Liver (tissue), 9 donors: ENCODE data around the gene PTH1R. TPM values are rescaled to one million over a fixed set of nuclear protein-coding genes. Genes with fewer than 3 reads are reported as not detected.

ENCODE experiments used
- DNase-seq: peaks from one replicate; pipeline ENCODE4 v3.0.0-alpha.2; 2017; ENCODE audit warnings: low spot score
- H3K27ac ChIP-seq, 2 donors: one replicate each; pipeline ENCODE4 v1.7.0; 2013; ENCODE audit warnings: inconsistent platforms in 2 of 2, low read length in 2 of 2, control low read depth in 1 of 2, low read depth in 1 of 2, mild to moderate bottlenecking in 1 of 2
- H3K27me3 ChIP-seq, 4 donors: one replicate each; pipeline versions ENCODE4 v1.6.1 to v1.7.0; 2013; ENCODE audit warnings: low read length in 3 of 4, inconsistent platforms in 1 of 4, mild to moderate bottlenecking in 1 of 4, moderate library complexity in 1 of 4; ENCODE audit not compliant: control insufficient read depth in 4 of 4, insufficient read depth in 4 of 4
- H3K36me3 ChIP-seq, 4 donors: one replicate each; pipeline versions ENCODE4 v1.6.1 to v1.7.0; 2013; ENCODE audit warnings: low read length in 3 of 4, mild to moderate bottlenecking in 3 of 4, low read depth in 1 of 4, moderate library complexity in 1 of 4; ENCODE audit not compliant: control insufficient read depth in 4 of 4, insufficient read depth in 3 of 4
- H3K4me1 ChIP-seq, 4 donors: one replicate each; pipeline versions ENCODE4 v1.6.1 to v1.7.0; 2013; ENCODE audit warnings: low read length in 3 of 4, mild to moderate bottlenecking in 3 of 4, moderate library complexity in 1 of 4; ENCODE audit not compliant: control insufficient read depth in 4 of 4, insufficient read depth in 4 of 4
- H3K4me3 ChIP-seq, 3 donors: one replicate each; pipeline versions ENCODE4 v1.6.1 to v1.7.0; 2013; ENCODE audit warnings: low read length in 3 of 3, control low read depth in 1 of 3, low read depth in 1 of 3, mild to moderate bottlenecking in 1 of 3
- H3K9ac ChIP-seq, 2 donors: one replicate each; pipeline ENCODE4 v1.7.0; 2013; ENCODE audit warnings: low read length in 2 of 2, mild to moderate bottlenecking in 2 of 2, moderate library complexity in 2 of 2, control low read depth in 1 of 2, low read depth in 1 of 2
- H3K9me3 ChIP-seq, 4 donors: one replicate each; pipeline versions ENCODE4 v1.6.1 to v1.7.0; 2013; ENCODE audit warnings: low read length in 3 of 4; ENCODE audit not compliant: control insufficient read depth in 4 of 4
- ATF3 ChIP-seq: IDR thresholded peaks from 2 replicates; pipeline ENCODE4 v1.6.1; 2016; ENCODE audit warnings: antibody characterized with exemption
- CTCF ChIP-seq: fragments of 150-350 bp; IDR thresholded peaks from 2 replicates; pipeline ENCODE4 v1.5.1; 2017; ENCODE audit warnings: improper control_type of control experiment, low read depth, low read length; ENCODE audit not compliant: missing input control
- EGR1 ChIP-seq, 2 donors: IDR thresholded peaks; 2 replicates each; pipeline ENCODE4 v1.6.1; 2016 to 2018; ENCODE audit warnings: antibody characterized with exemption in 2 of 2, low read depth in 2 of 2
- FOXA1 ChIP-seq: IDR thresholded peaks from 2 replicates; pipeline ENCODE4 v1.6.1; 2016; ENCODE audit warnings: antibody characterized with exemption
- FOXA2 ChIP-seq: IDR thresholded peaks from 2 replicates; pipeline ENCODE4 v1.6.1; 2016; ENCODE audit warnings: antibody characterized with exemption
- GABPA ChIP-seq, 2 donors: IDR thresholded peaks in 1 of 2; conservative IDR thresholded peaks in 1 of 2; 2 replicates each; pipeline ENCODE4 v1.6.1; 2016; ENCODE audit warnings: antibody characterized with exemption in 2 of 2, mild to moderate bottlenecking in 1 of 2, moderate library complexity in 1 of 2
- HNF4A ChIP-seq, 2 donors: conservative IDR thresholded peaks; 2 replicates each; pipeline ENCODE4 v1.6.1; 2016; ENCODE audit warnings: antibody characterized with exemption in 2 of 2, mild to moderate bottlenecking in 2 of 2
- HNF4G ChIP-seq: IDR thresholded peaks from 2 replicates; pipeline ENCODE4 v1.6.1; 2016; ENCODE audit warnings: antibody characterized with exemption
- JUND ChIP-seq, 2 donors: IDR thresholded peaks; 2 replicates each; pipeline ENCODE4 v1.6.1; 2016; ENCODE audit warnings: antibody characterized with exemption in 2 of 2
- MAX ChIP-seq: IDR thresholded peaks from 2 replicates; pipeline ENCODE4 v1.6.1; 2016; ENCODE audit warnings: antibody characterized with exemption
- NR2F2 ChIP-seq: IDR thresholded peaks from 2 replicates; pipeline ENCODE4 v1.6.1; 2016; ENCODE audit warnings: antibody characterized with exemption
- RAD21 ChIP-seq, 2 donors: IDR thresholded peaks; 2 replicates each; pipeline ENCODE4 v1.6.1; 2016; ENCODE audit warnings: antibody characterized with exemption in 2 of 2, mild to moderate bottlenecking in 2 of 2
- REST ChIP-seq: IDR thresholded peaks from 2 replicates; pipeline ENCODE4 v1.6.1; 2016; ENCODE audit warnings: antibody characterized with exemption, mild to moderate bottlenecking
- RXRA ChIP-seq, 2 donors: IDR thresholded peaks; 2 replicates each; pipeline ENCODE4 v1.6.1; 2017 to 2018; ENCODE audit warnings: antibody characterized with exemption in 2 of 2, mild to moderate bottlenecking in 1 of 2
- SP1 ChIP-seq: IDR thresholded peaks from 2 replicates; pipeline ENCODE4 v1.6.1; 2018; ENCODE audit warnings: antibody characterized with exemption, mild to moderate bottlenecking
- TAF1 ChIP-seq: conservative IDR thresholded peaks from 2 replicates; pipeline ENCODE4 v1.6.1; 2016; ENCODE audit warnings: antibody characterized with exemption, mild to moderate bottlenecking
- YY1 ChIP-seq: IDR thresholded peaks from 2 replicates; pipeline ENCODE4 v1.6.1; 2016; ENCODE audit warnings: antibody characterized with exemption, mild to moderate bottlenecking
- ZBTB33 ChIP-seq: IDR thresholded peaks from 2 replicates; pipeline ENCODE4 v1.6.1; 2016; ENCODE audit warnings: antibody characterized with exemption
- WGBS: extraction: QIAGEN DNeasy Blood & Tissue Kit; methylation state at CpG from one replicate; pipeline ENCODE4 v1.1.7; 2013; 5-methylcytosine and 5-hydroxymethylcytosine counted together
- polyA plus RNA-seq, 2 donors: library from polyadenylated mRNA; stranded (reverse) in 1 of 2; unstranded in 1 of 2; fragments of 200-250 nt in 1 of 2; fragments of >200 nt in 1 of 2; fragmentation: Nextera tagmentation in 1 of 2; extraction: Ambion mirVana in 1 of 2; gene quantifications; one replicate each; pipeline versions ENCODE4 v1.2.1 to v1.2.3, GENCODE V29; 2013 to 2015
- total RNA-seq, 2 donors: library from RNA; depleted of rRNA; stranded (reverse); fragments of >200 nt; gene quantifications; one replicate each; pipeline ENCODE4 v1.2.3, GENCODE V29; 2014
- donor health status: healthy.
- donor health status: healthy.
- donor health status: healthy.
- donor health status: healthy.
- donor health status: healthy.

Gene PTH1R
- total and polyA plus RNA-seq, 4 donors, result 7.2 to 28.4 (median 23.6) TPM

GRCh38 chr3:46899151-46900006, 21.9 kb downstream of the PTH1R start:
- no peaks in the 10 kb centered on the region for H3K36me3 ChIP-seq
- peak overlapping the region in 1 of 2 donors; percentile 50 for H3K27ac ChIP-seq
- DNase-seq, result no peak
- H3K27me3 ChIP-seq, result no peaks in the 10 kb centered on the region
- no peak overlapping the region for H3K9ac ChIP-seq
- H3K9me3 ChIP-seq, result no peaks in the 10 kb centered on the region
- TF ChIP-seq SP1, result no peak
- TF ChIP-seq TAF1, result no peak
- TF ChIP-seq HNF4A (conservative IDR thresholded peaks at IDR 0.05), result no peak
- no peak for TF ChIP-seq NR2F2
- TF ChIP-seq RAD21 (IDR thresholded peaks at IDR 0.05), result no peak
- no peak for TF ChIP-seq YY1
- TF ChIP-seq GABPA (IDR thresholded peaks at IDR 0.05 in 1 of 2, conservative IDR thresholded peaks at IDR 0.05 in 1 of 2), result no peak
- TF ChIP-seq HNF4G, result no peak
- no peak for TF ChIP-seq FOXA1
- no peak for TF ChIP-seq RXRA (IDR thresholded peaks at IDR 0.05)
- TF ChIP-seq FOXA2, result no peak
- TF ChIP-seq EGR1 (IDR thresholded peaks at IDR 0.05; ENCODE audit: low read depth in 2 of 2), result no peak
- no peak for TF ChIP-seq JUND (IDR thresholded peaks at IDR 0.05)
- TF ChIP-seq MAX, result no peak
- no peak for TF ChIP-seq ATF3
- no peak for TF ChIP-seq REST
- TF ChIP-seq CTCF, result no peak
- no peak for TF ChIP-seq ZBTB33
- peaks cover 0 to 5% (median 0%) of the 10 kb centered on the region in 4 donors for H3K4me1 ChIP-seq
- H3K4me3 ChIP-seq, result no peak overlapping the region
- WGBS, result 83% methylated on average over 22 of the region's 22 CpGs
